Putamen (tissue), 1 donor: Measurements from ENCODE around the gene TUT7.
"Not testable (repeated sequence)": the region's sequence is repeated elsewhere in the genome, so short reads cannot be mapped to it uniquely, and the experiment has no call there.

Experiments used
- DNase-seq: peaks from one replicate; pipeline ENCODE4 v3.0.0-alpha.2; 2016; ENCODE audit warnings: low spot score

Gene TUT7, protein sequence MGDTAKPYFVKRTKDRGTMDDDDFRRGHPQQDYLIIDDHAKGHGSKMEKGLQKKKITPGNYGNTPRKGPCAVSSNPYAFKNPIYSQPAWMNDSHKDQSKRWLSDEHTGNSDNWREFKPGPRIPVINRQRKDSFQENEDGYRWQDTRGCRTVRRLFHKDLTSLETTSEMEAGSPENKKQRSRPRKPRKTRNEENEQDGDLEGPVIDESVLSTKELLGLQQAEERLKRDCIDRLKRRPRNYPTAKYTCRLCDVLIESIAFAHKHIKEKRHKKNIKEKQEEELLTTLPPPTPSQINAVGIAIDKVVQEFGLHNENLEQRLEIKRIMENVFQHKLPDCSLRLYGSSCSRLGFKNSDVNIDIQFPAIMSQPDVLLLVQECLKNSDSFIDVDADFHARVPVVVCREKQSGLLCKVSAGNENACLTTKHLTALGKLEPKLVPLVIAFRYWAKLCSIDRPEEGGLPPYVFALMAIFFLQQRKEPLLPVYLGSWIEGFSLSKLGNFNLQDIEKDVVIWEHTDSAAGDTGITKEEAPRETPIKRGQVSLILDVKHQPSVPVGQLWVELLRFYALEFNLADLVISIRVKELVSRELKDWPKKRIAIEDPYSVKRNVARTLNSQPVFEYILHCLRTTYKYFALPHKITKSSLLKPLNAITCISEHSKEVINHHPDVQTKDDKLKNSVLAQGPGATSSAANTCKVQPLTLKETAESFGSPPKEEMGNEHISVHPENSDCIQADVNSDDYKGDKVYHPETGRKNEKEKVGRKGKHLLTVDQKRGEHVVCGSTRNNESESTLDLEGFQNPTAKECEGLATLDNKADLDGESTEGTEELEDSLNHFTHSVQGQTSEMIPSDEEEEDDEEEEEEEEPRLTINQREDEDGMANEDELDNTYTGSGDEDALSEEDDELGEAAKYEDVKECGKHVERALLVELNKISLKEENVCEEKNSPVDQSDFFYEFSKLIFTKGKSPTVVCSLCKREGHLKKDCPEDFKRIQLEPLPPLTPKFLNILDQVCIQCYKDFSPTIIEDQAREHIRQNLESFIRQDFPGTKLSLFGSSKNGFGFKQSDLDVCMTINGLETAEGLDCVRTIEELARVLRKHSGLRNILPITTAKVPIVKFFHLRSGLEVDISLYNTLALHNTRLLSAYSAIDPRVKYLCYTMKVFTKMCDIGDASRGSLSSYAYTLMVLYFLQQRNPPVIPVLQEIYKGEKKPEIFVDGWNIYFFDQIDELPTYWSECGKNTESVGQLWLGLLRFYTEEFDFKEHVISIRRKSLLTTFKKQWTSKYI (N-terminal part only)

DNA sequence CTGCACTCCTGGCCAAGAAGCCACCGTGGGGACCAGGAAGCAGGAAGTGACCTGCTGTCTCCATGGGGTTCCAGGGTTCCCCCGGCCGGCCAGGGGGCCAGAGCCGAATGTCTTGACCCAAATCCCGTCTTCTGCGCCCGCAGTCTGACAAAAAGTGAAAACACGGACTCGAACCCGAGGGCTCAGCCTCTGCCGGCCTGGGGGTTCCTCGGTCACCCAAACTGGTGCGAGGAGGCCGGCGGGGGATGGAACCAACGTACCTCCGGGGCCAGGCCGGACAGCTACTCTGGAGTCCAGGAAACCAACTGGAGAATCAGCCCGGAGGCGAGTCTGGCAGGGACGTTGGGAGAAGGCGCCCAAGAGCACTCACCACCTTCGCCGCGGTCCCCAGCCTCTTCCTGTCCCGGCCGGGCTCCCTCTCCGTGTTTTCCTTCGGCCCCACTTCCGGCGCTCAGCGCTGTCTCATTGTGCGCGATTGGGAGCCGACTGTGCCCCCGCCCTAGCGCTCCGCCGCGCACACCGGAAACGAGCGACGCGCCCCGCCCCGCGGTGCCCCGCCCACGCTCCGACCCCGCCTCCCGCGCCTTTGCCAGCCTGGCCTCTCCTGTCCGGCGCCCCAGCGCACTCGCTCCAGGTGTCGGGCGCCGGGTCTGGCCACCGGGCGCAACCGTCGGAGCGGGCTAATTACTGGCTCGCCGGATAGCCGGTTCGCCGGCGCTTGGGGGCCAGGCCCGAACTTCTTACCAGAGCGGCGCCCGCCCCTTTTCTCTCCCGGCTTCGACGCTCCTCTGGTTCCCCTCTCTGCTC, at the start of gene TUT7:
Gene TUT7 (minus strand): TSS at position 400 of the 807 bp plus-strand sequence. CDS start 1,211 bp downstream, outside the sequence.
- peak; percentile 95 for DNase-seq

DNA sequence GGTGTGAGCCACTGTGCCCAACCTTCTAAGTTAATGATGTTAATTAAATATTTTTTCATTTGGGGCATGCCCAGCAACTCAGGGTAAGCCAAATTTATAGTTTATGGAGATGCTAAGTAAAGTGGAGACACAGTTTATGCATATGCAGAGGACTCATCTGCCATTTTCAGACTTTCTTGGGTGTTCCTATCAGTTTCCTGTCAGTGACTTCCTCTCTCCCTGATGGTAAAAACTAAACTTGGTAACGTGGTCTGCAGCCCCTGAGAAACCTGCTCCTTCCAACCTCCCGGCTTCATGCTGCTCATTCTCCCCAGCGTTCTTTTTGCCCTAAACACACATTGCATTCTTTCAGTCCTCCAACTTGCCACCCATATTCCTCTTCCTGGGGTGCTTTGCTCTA, 48.4 kb upstream of the TUT7 start:
- no peak for DNase-seq

DNA sequence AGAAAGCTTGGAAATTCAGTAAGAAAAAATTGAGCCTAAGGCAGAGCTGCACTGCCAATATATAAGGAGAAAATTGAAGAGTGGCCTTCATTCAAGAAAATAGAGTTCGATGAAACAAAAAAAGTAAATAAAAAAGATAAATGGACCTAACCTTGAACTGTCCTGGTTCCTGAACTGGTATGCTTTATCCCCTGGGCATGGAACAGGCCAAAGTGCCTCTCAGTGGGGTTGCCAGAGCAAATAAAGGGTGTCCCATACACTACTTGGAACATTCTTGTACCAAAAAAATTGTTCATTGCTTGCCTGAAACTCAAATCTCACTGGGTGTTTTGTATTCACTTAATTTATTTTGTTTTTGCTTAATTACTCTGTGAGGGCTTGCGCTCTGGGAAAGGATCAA, 42.2 kb upstream of the TUT7 start:
- no peak for DNase-seq

DNA sequence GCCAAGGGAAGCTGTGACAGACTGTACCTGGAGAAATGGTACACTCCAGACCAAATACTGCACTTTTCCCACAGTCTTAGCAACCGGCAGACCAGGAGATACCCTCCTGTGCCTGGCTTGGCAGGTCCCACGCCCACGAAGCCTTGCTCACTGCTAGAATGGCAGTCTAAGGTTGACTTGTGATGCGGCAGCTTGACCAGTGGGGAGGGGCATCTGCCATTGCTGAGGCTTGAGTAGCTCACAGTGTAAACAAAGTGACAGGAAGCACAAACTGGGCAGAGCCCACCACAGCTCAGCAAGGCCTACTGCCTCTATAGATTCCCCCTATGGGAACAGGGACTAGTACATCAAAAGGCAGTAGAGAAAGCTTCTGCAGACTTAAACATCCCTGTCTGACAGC, 36.0 kb upstream of the TUT7 start:
- not testable (repeated sequence) for DNase-seq

DNA sequence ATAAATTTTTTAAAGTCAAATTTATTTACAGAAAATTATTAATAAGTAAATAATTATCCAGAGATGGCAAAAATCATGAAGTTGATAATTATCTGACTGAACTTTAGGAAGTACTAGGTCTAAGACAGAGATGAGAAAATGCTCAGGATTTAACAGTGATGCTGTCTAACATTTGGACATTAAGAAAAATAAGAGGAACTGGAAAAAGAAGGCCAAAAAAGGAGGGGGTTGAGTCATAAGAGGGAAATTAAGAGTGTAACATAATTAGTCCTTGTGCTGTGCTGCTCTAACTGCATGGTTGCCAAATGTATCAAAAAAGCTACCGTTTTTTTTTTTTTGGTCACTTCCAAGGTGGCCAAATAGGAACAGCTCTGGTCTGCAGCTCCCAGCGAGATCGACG, 35.4 kb upstream of the TUT7 start:
- DNase-seq, result no peak

DNA sequence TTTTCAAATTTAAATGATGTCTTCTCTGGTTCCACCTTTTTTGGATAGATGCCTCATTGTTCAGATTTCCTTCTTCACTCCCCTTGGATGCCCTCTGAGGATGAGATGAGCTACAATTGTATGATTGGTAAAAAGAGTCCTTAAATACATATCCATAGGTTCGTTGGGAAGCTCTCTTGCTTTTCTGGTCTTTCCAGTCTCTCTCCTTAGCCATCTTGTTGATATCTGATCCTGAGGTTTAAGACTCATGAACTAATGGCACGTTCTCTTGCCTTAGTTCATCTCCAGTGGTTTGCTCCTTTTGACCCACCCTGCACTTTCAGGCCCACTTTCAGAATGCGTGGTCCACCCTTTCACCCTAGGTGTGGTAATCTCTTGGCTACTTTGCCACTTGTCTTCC, 33.2 kb upstream of the TUT7 start:
- DNase-seq, result no peak

DNA sequence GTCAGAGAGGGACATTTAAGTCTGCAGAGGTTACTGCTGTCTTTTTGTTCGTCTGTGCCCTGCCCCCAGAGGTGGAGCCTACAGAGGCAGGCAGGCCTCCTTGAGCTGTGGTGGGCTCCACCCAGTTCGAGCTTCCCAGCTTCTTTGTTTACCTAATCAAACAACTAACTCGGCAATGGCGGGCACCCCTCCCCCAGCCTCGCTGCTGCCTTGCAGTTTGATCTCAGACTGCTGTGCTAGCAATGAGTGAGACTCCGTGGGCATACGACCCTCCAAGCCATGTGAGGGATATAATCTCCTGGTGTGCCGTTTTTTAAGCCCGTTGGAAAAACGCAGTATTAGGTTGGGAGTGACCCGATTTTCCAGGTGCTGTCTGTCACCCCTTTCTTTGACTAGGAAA, 28.8 kb upstream of the TUT7 start:
- DNase-seq, result not testable (repeated sequence)

DNA sequence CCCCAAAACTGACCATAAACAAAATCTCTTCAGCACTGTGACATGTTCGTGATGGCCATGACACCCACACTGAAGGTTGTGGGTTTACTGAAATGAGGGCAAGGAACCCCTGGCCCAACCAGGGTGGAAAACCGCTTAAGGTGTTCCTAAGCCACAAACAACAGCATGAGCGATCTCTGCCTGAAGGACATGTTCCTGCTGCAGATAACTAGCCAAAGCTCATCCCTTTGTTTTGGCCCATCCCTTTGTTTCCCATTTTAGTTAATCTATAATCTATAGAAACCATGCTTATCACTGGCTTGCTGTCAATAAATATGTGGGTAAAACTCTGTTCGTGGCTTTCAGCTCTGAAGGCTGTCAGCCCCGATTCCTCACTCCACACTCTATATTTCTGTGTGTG, 21.8 kb upstream of the TUT7 start:
- no peak for DNase-seq

DNA sequence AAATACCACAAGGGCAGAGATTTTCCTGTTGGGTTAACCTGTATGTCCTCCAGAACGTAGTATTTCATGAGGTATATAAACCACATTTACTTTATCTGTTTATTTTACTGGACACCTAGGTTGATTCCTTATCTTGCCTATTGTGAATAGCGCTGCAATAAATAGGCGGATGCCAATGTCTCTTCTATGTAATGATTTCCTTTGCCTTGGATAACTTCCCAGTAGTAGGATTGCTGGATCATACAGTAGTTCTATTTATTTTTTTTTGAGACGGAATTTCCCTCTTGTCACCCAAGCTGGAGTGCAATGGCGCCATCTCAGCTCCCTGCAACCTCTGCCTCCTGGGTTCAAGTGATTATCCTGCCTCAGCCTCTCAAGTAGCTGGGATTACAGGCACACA, 15.6 kb upstream of the TUT7 start:
- DNase-seq, result no peak

DNA sequence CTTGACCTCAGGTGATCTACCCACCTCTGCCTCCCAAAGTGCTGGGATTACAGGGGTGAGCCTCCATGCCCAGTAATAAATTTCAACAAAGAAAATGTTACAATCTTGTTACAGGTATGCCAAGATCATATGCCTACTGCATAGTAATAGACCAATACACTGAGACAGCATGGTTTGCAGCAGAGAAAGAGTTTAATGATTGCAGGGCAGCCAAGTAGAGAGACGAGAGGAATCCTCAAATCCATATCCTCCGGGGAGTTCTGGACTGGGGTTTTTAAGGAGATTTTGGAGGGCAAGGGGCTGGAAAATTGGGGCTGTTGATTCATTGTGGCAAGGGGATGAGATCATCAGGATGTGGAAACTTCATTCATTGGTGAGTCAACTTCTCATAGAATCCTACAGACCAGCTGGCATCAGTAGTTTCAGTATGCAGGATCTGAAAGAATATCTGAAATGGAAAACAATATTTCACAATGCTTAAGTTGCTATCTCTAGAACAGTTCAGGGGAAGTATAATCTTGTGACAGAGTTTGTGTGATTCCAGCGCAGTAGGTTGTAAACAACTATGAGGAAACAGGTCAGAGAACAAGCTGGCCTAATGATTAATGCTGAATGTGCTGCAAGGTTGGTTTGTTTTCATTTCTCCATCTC, 14.8 kb upstream of the TUT7 start:
- no peak for DNase-seq

DNA sequence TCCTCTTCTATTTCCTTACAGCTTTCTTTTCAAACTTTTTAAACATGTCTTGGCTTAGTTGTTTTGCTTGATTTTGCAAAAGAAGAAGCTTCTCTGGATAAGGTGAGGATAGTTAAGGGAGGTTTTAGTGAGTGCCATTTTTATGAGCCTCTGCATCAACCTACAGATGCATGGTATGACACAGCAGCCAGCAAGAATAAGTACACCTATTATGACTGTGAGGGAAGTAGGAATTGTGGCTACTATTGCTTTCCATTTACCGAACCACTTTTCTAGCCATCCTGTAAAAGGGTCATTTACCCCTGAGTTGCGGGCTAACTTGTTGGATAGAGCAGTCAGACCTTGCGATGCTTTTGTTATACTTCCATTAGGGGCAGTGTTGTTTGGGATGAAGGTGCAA, 7.0 kb upstream of the TUT7 start:
- DNase-seq, result no peak

DNA sequence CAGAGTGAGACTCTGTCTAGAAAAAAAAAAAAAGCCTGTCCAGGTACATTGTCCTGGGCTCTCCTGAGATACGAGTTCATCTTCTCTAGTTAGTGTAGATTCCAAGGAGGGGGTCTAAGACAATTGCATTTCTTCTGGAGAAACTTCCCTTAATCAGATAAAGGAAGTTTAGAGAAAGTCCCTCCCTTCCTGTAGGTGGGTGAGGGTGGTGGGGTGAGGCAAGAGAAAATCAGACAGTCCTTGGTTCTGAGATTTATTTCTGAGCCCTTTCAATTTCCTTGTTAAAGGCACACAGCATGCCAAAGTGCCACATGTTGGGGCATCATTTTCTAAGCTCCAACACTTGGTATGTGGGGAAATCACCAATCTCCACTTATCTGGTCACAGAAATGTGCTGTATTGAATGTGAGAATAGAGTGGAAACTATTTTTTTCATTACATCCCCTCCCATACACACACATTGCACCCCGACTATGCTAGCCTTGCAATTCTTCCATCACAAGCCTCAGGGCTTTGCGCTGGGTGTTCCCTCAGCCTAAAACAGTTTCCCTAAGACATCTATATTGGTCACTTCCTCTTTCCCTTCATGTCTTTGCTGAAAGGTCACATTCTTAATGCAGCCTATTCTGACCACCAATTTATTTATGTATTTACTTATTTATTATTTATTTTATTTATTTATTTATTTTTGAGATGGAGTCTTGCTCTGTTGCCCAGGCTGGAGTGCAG, 5.1 kb upstream of the TUT7 start:
- DNase-seq, result no peak

DNA sequence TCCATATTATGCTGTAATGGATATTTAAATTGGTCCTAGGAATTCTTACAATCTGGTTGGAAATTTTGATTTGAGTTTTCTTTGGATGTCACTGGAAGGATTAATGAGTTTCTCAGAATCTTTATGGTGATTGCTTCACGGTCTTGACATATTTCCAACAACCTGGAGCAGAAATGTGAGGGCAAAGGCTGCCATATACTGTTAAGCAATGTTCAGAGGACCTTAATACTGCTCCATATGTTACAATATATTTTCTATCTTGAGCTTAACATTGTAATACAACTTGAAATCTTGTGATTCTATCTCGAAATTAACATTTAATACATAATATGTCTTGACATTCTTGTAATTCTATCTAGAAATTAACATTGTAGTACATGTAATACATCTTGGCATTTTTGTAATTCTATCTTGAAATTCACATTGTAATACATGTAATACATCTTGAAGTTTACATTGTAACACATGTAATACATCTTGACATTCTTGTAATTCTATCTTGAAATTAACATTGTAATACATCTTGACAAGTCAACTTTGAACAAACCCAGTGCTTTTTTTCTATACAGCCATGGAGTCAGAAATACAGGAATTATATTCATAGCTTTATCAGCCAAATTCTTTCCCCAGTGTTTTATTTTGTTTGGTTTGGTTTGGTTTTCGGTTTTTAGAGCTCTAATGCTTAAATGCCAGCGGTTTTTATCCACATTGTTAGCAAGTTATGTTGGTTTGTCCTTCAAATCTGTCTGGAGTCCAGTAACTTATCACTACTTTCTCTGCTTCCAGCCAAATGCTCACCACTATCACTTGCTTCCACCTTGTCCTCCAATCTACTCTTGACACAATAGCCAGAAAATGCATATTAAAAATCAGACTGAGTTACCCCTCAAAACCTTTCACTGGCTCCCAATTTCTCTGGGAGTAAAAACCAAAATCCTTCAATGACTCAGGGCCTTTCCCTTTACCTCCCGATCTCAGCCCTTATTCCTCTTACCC, 3.0 kb upstream of the TUT7 start:
- DNase-seq, result no peak

DNA sequence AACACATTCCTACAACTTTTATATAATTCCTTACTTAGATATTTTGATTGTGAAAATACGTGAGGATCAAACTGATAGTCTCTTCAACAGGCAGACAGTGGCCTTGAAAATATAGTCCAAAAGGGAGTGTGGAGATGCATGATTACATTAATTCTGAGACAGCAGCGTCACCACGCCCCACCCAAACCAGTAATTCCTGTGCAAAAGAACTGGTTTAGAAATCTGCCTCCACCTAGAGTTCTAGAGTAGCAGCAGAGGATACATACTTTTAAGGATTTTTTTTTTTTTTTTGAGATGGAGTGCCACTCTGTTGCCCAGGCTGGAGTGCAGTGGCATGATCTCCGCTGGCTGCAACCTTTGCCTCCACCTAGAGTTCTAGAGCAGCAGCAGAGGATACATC, 1.6 kb upstream of the TUT7 start:
- DNase-seq, result no peak

DNA sequence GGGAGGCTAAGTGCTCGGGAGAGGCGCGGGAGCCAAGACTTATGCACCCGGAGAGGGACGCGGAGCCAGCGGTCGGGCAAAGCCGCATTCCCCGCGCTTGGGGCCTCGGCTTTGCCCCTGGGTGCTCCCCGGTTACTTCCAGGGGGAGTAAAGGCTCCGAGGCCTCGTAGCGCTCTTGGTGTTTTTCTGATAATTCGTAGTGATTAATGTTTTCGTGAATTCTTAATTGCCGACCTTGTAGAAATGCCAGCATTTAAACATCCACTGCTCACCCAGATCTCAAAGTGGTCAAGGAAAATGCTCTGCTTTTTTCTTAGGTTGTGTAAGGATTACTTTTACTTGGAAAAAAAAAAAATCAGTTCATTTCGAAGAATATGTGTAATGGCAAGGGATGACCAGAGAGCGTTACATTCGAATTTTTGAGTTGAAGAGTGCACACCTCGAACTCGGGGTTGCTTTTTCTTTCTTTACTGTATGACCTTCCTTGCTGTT, 654 bp upstream of the TUT7 start:
- no peak for DNase-seq

DNA sequence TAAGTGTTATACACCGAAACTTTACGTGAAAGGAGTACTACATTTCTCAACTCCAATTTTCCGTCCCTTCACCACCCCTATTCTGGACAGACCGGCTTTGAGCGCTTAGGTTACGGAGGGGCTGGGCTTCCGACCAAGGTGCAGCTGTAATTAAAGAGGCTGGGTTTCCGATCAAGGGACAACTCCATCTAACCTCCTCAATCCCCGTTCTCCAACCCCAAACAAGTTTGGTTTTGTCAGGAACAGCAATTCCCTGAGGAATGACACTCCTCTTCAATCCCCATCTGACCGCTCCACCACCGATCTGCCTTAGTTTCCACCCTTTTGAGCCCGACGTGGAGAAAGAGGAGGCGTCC, 577 bp downstream of the TUT7 start:
- DNase-seq, result no peak

DNA sequence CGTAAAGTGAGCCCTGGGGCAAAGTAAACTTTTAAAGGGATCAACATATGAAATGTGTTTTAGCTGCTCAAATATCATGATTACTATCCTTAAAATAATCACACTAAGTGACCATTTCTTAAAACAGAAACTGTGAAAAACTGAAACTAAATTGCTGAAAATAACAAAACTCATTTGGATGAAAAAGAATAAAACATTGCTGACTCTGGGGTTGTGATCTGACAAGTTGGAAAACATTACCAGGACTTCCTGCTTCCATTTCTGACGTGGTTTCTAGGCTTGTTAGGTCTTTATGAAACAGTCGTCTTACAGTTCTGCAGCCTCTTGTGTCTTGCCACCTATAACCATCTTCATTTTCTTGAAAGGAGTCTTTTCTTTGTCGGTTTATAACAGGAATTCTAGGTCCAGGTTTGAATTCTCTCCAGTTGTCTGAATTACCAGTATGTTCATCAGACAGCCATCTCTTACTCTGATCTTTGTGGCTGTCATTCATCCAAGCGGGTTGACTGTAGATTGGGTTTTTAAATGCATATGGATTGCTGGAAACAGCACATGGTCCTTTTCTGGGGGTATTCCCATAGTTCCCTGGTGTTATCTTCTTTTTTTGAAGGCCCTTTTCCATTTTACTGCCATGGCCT, 1.7 kb downstream of the TUT7 start:
- DNase-seq, result no peak

DNA sequence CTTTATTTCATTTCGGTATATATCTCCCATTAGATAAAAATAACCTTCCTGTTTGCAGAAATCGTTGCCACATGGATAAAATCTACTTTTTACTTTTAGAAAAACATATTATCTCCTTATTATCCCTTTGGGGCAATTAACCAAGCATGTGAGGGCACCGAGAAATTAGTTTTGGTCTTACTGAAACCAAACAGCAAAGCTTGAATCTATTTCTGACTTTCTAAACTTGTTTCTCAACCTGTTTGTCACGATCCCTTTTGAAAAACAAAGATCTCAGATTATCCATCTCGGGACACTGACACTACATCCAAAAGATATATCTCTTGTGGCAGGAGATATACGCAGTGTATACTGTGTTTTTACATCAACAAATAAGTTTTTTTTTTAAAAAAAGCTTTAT, 2.3 kb downstream of the TUT7 start:
- DNase-seq, result no peak
